ENCODE data around the gene CC2D2A.
"Not testable (repeated sequence)": the region's sequence is repeated elsewhere in the genome, so short reads cannot be mapped to it uniquely, and the experiment has no call there.

CC2D2A gene

DNA sequence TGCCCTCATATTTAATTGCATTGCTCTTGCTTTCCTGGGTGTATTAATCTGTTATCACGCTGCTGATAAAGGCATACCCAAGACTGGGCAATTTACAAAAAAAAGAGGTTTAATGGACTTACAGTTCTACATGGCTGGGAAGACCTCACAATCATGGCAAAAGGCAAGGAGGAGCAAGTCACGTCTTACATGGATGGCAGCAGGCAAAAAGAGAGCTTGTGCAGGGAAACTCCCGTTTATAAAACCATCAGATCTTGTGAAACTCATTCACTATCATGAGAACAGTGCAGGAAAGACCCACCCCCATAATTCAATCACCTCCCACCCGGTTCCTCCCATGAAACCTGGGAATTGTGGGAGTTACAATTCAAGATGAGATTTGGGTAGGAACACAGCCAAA is 48.0 kb downstream of the CC2D2A start:
- DNase-seq, result not testable (repeated sequence)

GRCh38 chr4:15521442-15522039 is 51.9 kb downstream of the CC2D2A start:
- DNase-seq, result no peak

- DNase-seq, result no peak
Observed at GRCh38 chr4:15525080-15525479, 55.4 kb downstream of the CC2D2A start.

DNA sequence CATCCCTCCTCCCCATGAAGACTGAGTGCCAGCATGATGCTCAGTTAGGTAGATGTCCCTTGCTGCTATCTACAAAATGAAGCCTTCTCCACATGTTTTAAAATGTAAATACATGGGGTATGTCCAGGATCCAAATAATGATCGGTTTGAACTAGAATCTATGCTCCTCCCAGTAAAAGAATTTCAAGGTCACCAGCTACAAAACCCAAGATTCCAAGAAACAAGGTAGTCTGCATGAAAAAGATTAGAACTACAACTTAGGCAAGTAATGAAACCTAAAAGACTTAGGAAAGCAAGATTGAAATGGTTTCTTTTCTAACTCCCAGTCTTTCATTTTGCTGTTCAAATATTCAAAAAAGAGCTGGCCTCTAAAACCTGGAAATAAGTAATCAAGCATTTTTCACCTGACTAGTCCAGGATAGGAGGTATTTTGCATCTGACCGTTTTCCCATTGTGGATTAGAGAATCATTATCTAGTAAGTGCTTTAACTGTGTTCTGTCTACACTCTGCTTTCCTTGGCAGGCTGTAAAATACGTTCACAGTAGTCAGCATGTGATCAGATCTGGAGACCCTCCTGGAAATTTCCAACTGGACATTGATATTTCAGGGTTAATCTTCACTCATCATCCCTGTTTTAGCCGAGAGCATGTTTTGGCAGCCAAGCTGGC is 57.4 kb downstream of the CC2D2A start:
- DNase-seq, result no peak

GRCh38 chr4:15531792-15532191 is 62.1 kb downstream of the CC2D2A start:
- no peak for DNase-seq

DNA sequence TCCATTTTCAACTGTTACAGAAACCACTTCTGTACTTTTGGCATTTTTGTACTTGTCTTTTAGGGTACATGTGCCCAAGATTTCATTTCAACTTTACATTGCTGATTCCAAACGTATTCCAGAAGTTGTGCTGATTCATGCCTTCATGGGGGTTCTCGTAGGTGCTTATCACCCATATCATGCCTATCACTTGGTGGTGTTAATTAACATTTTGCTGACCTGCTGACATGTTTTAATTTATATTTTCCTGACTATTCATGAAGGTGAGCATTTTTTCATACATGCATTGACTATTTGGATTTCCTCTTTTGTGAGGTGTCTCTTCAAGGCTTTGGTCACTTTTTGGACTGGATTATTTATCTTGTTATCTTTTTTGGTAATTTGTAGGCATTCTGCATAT is 64.1 kb downstream of the CC2D2A start:
- DNase-seq, result no peak

DNA sequence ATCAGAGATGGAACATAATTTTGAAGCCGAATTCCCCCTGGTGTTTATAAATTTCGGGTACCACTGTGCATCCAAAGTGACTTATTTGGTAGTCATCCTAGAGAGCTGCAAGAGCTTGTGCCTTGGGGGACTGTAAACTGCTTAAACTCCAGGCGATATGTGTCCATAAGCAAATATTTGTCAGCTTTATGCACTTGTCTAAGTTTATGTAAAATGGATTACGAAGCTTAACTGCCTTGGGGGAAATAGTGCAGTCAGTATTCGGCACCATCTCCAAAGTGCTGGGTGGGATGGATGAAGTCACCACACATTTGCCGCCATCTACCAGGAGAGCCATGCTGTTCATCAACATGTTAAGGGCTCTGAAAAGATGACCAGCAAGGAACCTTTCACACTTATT is 65.9 kb downstream of the CC2D2A start:
- no peak for DNase-seq

- no peak for DNase-seq
Observed at GRCh38 chr4:15536552-15537499, 67.1 kb downstream of the CC2D2A start.

GRCh38 chr4:15541941-15542340 is 72.3 kb downstream of the CC2D2A start:
- DNase-seq, result no peak

GRCh38 chr4:15542760-15543159 is 73.1 kb downstream of the CC2D2A start:
- no peak for DNase-seq

DNA sequence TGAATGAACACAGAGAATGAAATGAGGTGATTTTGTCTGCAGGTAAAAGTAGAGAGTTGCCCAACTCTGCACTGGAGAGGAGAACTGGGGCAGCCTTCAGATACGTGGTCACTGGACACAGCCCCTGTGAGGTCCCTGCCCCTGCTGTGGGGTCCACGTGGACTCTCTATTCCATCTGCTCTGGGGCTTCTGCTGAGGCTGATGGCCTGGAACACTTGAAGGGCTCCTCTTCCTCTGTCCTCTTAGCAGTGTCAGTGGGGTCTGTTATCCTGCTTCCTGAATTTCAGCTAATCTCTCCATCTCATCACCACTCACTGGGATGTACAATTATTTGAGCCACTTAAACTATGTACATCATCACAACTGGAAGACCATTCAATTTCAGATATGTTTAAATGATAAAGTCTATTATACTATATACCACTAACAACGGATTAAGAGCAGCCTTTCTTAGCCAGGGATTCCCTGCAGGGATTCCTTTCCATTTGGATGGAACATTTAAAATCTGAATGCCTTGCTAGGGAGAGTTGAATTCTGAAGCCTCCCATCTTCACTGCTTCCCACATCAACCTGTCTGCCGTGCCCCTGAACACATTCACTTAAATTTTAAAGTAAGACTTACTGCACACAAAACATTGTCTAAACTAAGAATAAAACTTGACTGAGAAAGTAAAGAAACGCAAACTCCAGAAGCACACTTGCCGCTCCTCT is 74.0 kb downstream of the CC2D2A start:
- no peak for DNase-seq

GRCh38 chr4:15544248-15544729 is 74.6 kb downstream of the CC2D2A start:
- no peak for DNase-seq

DNA sequence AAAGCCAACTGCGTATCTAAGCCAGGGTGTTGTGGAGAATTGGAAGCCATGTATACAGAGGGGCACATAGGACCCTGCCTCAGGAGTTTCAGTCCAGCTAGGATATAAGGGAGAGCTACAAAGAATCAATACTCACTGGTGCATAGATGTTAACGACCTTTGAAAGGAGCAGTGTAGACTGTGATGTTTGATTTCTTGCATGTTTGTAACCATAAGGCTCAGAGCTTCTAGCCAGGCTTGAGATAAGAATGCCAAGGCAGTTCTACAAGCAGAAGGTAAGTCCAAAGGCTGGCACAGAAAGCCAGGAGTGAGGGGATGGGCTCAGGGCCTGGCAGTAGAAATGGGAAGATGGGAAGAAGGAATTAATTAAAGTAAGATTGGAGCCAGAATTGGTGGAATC is 75.7 kb downstream of the CC2D2A start:
- DNase-seq, result no peak

GRCh38 chr4:15547392-15547791 is 77.7 kb downstream of the CC2D2A start:
- DNase-seq, result no peak

DNA sequence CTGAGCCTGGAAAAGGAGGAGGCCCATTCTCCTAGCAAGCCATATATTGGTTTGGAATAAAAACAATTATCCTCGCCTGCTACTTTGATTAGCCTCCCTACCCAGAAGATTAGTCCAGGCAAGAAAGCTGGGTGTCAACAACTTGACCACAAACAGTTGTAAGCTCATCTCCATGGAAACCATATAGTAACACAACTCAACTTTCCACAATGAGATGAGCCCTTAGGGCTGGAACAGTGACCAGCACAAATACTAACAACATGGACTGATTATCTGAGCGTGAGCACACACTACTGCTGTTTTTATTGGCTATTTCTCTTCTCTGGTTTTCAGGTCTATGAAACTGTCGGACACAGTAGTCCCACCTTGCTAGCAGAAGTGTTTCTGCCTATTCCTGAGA is 80.8 kb downstream of the CC2D2A start:
- no peak for DNase-seq

GRCh38 chr4:15551740-15552446 is 82.2 kb downstream of the CC2D2A start:
- no peak for DNase-seq

DNA sequence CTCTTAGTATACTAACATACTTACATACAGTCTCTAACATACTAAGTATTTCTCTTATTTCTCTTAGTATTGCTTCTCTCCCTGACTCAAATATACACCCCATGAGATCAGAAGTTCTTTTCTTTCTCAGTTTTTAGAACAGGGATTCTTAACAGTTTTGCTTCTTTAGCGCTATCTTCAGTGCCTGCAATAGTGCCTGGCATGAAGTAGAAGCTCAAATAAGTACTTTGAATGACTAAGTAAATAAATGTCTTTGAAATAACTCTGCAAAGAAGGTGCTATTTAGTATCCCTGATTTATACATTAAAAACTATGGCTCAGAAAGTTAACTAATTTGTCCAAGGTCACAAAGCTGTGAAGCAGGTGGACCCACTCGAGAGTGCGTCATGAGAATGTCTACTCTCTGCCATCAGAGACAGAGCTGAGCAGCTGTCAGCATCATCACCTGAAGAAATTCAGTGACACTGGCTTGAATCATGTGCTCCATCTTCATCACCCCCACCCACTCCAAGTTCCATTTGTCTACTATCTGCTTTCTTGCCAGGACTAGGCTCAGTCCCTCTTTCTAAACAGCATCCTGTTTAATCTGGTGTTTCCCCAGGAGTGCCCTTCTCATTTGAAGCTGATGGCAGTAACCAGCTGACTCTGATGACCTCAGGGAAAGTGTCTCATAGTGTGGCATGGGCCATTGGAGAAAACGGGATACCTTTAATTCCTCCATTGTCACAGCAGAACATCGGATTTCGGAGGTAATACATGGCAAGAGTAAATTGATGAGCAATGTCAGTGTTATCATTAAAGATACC is 83.1 kb downstream of the CC2D2A start:
- DNase-seq, result no peak

DNA sequence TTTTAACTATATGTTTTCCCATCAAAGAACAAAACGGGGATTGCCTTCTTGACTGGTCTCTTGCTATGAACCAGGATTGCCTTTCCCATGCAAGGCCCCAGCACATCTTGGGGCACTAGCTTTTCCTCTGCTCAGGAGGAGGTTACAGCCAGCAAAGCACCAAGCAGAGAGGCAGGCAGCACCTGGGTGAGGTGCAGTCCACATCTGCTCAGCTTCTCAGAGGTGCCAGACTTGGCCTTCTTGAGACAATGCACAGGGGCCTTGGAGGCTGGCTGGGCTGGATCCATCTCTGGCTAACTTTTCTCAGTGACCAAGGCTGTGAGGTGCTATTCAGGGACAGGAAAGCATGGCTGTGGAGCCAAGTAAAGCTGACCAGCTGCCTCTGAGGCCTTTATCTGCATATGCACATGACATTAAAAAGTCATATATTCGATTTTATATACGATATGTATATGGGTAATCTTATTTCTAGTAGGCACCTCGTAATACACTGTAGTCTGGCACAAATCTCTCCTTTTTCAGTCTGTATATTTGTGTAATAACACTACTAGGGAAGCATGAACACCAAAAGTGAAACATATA is 86.9 kb downstream of the CC2D2A start:
- DNase-seq, result no peak

DNA sequence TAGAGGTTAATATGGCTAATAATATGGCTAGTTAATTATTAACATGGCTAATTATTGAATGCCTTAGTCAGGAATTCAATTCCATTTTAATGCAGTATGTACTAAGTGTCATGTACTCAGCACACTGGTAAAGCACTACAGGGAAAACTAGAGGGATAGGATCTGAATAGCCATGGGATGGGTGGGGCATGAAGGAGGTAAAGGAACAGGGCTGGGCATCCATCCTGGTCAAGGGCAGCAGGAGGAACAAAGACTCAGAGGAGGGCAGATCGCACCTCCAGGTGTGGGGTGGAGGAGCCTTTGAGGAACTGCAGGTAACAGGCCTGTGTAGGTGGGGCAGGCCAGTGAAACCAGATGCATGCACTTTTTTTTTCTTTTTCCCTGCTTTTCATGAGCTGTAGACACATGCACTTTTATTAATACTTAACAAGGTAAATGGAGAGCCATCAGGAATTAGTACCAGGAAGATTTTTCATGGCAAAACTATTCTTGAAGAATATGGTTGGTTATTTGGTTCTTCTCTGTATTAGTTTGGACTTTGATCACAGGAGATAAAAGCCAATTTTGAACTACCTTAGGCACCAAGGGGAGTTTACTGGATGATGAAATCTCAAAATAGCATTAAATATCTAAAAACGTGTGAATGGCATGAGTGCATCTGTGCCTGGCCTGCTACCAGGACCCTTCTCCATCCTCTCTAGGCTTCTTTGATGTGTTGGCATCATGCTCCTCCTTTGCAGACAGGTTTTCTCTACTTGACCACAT is 88.3 kb downstream of the CC2D2A start:
- no peak for DNase-seq

DNA sequence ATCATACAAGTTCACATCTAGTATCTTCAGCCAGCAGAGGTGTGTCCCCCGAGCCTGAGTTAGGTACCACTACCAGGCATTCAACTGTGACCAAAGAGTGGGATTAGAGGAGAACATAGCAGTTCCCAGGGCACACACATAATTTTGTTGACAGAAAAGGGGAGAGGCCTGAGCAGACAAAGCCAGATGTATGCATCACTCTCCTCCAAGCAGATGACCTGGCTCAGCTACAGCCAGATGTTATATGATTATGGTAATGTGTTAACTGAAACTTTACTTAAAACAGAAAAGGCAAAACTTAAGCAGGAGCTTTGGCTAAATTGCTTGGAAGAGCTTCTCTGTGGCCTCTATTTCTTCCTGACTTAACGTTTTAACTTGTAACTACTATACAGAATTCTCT is 88.9 kb downstream of the CC2D2A start:
- no peak for DNase-seq
